Measurements from ENCODE around the gene HMGN3.

The HMGN3 gene

GRCh38 chr6:79230149-79230548, 4.3 kb downstream of the HMGN3 start:
- no peaks in the 10 kb centered on the region for H3F3A ChIP-seq (ENCODE audit: insufficient read depth, low read length)
- H3K27me3 ChIP-seq (ENCODE audit: insufficient read depth, low read length): no peaks in the 10 kb centered on the region
- no peaks in the 10 kb centered on the region for H4K20me1 ChIP-seq (ENCODE audit: insufficient read depth, low read length)
- no peaks in the 10 kb centered on the region for H3K9me2 ChIP-seq (ENCODE audit: low read depth, low read length)
- no peak overlapping the region for H3K4me3 ChIP-seq (ENCODE audit: low read depth, low read length, poor library complexity, severe bottlenecking)
- peaks cover 17% of the 10 kb centered on the region for H3K36me3 ChIP-seq (ENCODE audit: insufficient read depth, low read length)
- TF ChIP-seq EZH2 (IDR thresholded peaks at IDR 0.05; ENCODE audit: borderline replicate concordance, low read length): no peak
- no peak for TF ChIP-seq CTCF (IDR thresholded peaks at IDR 0.05; ENCODE audit: low read length)
- no peak overlapping the region for H3K27ac ChIP-seq (ENCODE audit: low read depth, low read length, poor library complexity, severe bottlenecking)
- peaks cover 1% of the 10 kb centered on the region; the same call in 1 of the 2 replicates for H3K9me3 ChIP-seq (ENCODE audit: low read length)
- H3K4me2 ChIP-seq (ENCODE audit: low read length): no peak overlapping the region
- no peak overlapping the region for H2AFZ ChIP-seq (ENCODE audit: low read length)
- H3K4me1 ChIP-seq (ENCODE audit: insufficient read depth, low read length, severe bottlenecking): peaks cover 26% of the 10 kb centered on the region
- H3K79me2 ChIP-seq (ENCODE audit: insufficient read depth, low read length): peaks cover 79% of the 10 kb centered on the region
- H3K9ac ChIP-seq (ENCODE audit: low read length): no peak overlapping the region

GRCh38 chr6:79227445-79227844, 7.0 kb downstream of the HMGN3 start:
- TF ChIP-seq CTCF (IDR thresholded peaks at IDR 0.05; ENCODE audit: low read length) (no peak), EZH2 (IDR thresholded peaks at IDR 0.05; ENCODE audit: borderline replicate concordance, low read length) (no peak)
- no peak overlapping the region for H2AFZ ChIP-seq (ENCODE audit: low read length)
- peaks cover 14% of the 10 kb centered on the region for H3K4me1 ChIP-seq (ENCODE audit: insufficient read depth, low read length, severe bottlenecking)
- H3K27me3 ChIP-seq (ENCODE audit: insufficient read depth, low read length): no peaks in the 10 kb centered on the region
- no peak overlapping the region for H3K9ac ChIP-seq (ENCODE audit: low read length)
- no peaks in the 10 kb centered on the region for H3F3A ChIP-seq (ENCODE audit: insufficient read depth, low read length)
- no peaks in the 10 kb centered on the region for H3K9me2 ChIP-seq (ENCODE audit: low read depth, low read length)
- H3K9me3 ChIP-seq (ENCODE audit: low read length): no peaks in the 10 kb centered on the region
- peaks cover 78% of the 10 kb centered on the region for H3K79me2 ChIP-seq (ENCODE audit: insufficient read depth, low read length)
- H3K27ac ChIP-seq (ENCODE audit: low read depth, low read length, poor library complexity, severe bottlenecking): no peak overlapping the region
- no peak overlapping the region for H3K4me2 ChIP-seq (ENCODE audit: low read length)
- H3K36me3 ChIP-seq (ENCODE audit: insufficient read depth, low read length): peaks cover 26% of the 10 kb centered on the region
- H4K20me1 ChIP-seq (ENCODE audit: insufficient read depth, low read length): no peaks in the 10 kb centered on the region
- no peak overlapping the region for H3K4me3 ChIP-seq (ENCODE audit: low read depth, low read length, poor library complexity, severe bottlenecking)

- no peaks in the 10 kb centered on the region for H3K27me3 ChIP-seq (ENCODE audit: insufficient read depth, low read length)
- no peak overlapping the region for H3K4me2 ChIP-seq (ENCODE audit: low read length)
- peaks cover 71% of the 10 kb centered on the region for H3K79me2 ChIP-seq (ENCODE audit: insufficient read depth, low read length)
- H3K27ac ChIP-seq (ENCODE audit: low read depth, low read length, poor library complexity, severe bottlenecking): no peak overlapping the region
- H3K9me2 ChIP-seq (ENCODE audit: low read depth, low read length): no peaks in the 10 kb centered on the region
- H3K4me3 ChIP-seq (ENCODE audit: low read depth, low read length, poor library complexity, severe bottlenecking): no peak overlapping the region
- peaks cover 24% of the 10 kb centered on the region for H3K36me3 ChIP-seq (ENCODE audit: insufficient read depth, low read length)
- H3K9me3 ChIP-seq (ENCODE audit: low read length): no peaks in the 10 kb centered on the region
- no peak overlapping the region for H2AFZ ChIP-seq (ENCODE audit: low read length)
- H3F3A ChIP-seq (ENCODE audit: insufficient read depth, low read length): no peaks in the 10 kb centered on the region
- TF ChIP-seq CTCF (IDR thresholded peaks at IDR 0.05; ENCODE audit: low read length) (no peak), EZH2 (IDR thresholded peaks at IDR 0.05; ENCODE audit: borderline replicate concordance, low read length) (no peak)
- peaks cover 7% of the 10 kb centered on the region for H3K4me1 ChIP-seq (ENCODE audit: insufficient read depth, low read length, severe bottlenecking)
- no peaks in the 10 kb centered on the region for H4K20me1 ChIP-seq (ENCODE audit: insufficient read depth, low read length)
- H3K9ac ChIP-seq (ENCODE audit: low read length): no peak overlapping the region
Observed at GRCh38 chr6:79226660-79227059, 7.8 kb downstream of the HMGN3 start.
